Stimulated activated CD4-positive, alpha-beta T cell treated with anti-CD3 and anti-CD28 coated beads, Interleukin-4, amount 100 ng/mL, for 24 hours (primary cell): ENCODE results near the gene NAIF1.
A peak's percentile ranks its signal among the peaks of the same experiment; 100 is the strongest.
"Not testable (repeated sequence)": the region's sequence is repeated elsewhere in the genome, so short reads cannot be mapped to it uniquely, and the experiment has no call there.

Experiments used
- DNase-seq: peaks from one replicate; pipeline ENCODE4 v3.0.0-alpha.2; 2020

Gene NAIF1, protein sequence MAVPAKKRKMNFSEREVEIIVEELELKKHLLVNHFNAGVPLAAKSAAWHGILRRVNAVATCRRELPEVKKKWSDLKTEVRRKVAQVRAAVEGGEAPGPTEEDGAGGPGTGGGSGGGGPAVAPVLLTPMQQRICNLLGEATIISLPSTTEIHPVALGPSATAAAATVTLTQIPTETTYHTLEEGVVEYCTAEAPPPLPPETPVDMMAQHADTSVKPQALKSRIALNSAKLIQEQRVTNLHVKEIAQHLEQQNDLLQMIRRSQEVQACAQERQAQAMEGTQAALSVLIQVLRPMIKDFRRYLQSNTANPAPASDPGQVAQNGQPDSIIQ

DNA sequence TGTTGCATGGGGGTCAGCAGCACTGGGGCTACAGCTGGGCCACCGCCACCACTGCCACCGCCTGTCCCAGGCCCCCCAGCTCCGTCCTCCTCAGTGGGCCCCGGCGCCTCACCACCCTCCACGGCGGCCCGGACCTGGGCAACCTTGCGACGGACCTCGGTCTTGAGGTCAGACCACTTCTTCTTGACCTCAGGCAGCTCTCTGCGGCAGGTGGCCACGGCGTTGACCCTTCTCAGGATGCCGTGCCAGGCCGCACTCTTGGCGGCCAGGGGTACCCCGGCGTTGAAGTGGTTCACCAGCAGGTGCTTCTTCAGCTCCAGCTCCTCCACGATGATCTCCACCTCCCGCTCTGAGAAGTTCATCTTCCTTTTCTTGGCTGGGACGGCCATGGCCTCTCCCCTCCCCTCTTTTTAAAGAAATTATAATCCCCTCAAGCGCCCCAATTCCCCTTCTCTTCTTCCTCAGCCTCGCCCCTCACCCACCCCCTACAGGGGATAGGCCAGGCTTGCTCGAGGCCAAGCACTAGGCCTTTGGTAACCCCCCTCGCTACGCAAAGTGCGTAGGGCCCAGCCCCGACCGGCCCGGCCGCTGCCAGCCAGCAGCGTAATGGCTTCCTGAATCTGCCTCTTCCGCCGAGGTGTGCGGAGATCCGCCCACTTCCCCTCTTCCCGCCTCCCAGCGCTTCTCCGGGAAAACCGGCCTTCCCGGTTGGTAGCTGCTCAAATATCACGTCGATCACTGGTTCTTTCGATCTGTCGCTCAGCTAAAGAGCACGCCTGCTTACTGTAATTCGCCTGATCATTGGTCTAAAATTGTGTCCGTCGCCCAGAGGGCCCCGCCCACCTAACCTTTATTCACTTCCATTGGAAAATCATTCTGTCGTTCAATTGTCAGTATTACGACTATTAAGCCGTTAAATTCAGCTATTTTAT is at the start of gene NAIF1:
Gene NAIF1 (minus strand): TSS at position 608 of the 932 bp plus-strand sequence. CDS start 219 bp downstream, at position 389.
- DNase-seq: peak; percentile 97

DNA sequence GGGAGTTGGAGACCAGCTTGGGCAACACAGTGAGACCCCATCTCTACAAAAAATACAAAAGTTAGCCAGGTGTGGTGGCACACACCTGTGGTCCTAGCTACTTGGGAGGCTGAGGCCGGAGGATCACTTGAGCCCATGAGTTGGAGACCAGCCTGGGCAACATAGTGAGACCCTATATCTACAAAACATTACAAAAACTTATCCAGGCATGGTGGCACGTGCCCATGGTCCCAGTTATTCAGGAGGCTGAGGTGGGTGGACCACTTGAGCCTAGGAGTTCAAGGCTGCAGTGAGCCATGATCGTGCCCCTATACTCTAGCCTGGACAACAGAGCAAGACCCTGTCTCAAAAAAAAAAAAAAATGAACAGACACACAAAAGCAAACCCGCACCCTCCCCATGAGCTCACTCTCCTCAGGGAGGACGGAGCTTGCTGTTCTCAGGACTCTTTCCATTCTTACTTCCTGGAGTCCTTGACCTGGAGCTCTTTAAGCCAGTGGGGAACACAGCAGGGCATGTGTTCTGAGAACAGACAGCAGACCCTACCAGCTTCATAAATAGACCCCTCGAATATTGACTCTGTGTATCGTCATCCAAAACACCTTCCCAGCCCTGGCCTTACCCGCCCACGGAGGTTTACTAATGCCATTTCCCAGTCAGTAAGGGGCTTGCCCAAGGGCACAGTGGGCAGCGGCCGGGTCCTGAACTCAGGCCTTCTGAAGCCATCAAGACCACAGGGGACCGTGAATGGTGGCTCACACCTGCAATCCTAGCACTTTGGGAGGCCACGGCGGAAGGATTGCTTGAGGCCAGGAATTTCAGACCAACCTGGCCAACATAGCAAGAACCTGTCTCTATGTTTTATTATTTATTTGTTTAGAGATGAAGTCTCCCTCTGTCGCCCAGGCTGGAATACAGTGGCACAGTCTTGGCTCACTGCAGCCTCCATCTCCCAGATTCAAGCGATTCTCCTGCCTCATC is 49.3 kb upstream of the NAIF1 start:
- DNase-seq: no peak

GRCh38 chr9:128115187-128116103 is 48.3 kb upstream of the NAIF1 start:
- DNase-seq: no peak

DNA sequence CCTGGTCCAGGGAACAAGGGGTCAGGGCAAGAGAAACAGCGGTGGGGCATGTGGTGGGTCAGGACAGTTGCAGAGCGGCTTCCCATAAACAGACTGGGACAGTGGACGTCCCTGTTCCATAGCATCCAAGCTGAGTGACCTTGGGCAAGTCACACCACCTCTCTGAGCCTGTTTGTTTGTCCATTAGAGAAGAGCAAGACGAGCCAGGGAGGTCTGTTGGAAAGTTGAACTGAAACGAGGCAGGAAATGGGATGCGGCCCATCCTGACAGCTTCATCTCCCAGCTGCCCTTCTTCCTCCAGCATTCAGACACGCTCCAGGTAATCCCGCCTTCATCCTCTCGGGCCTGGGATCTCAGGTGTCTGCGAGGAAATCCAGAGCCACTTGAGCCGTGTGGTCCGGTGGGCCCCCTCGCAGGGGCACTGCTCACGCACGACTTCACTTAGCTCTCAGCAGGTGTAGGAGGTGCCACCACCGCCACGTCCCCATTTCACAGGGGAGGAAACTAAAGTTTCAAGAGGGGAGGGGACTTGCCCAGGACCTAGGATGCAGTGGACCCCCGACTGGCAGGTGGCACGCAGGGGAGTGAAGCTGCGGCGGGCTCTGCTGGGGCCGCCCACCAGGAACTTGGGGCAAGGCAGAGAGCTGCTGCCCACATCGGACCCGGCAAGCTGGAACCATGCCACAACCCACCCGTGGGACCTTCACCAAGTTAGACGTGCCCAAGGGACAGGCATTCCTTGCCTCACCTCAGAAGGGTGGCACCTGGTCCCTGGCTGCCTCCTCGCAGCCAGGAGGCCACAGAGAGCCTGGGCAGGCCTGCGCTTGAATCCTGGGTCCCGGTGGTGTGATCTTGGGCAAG is 47.4 kb upstream of the NAIF1 start:
- no peak for DNase-seq

- no peak for DNase-seq
Measured at GRCh38 chr9:128113526-128114325, 46.6 kb upstream of the NAIF1 start.

DNA sequence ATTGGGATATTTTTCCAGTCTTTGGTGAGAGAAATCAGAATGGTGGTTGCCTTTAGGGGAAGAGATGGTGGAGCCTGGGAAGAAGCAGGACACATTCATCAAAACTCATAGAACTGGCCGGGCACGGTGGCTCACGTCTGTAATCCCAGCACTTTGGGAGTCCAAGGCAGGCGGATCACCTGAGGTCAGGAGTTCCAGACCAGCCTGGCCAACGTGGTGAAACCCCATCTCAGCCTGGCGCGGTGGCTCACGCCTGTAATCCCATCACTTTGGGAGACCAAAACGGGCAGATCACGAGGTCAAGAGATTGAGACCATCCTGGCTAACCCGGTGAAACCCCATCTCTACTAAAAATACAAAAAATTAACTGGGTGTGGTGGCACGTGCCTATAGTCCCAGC is 44.6 kb upstream of the NAIF1 start:
- not testable (repeated sequence) for DNase-seq

DNA sequence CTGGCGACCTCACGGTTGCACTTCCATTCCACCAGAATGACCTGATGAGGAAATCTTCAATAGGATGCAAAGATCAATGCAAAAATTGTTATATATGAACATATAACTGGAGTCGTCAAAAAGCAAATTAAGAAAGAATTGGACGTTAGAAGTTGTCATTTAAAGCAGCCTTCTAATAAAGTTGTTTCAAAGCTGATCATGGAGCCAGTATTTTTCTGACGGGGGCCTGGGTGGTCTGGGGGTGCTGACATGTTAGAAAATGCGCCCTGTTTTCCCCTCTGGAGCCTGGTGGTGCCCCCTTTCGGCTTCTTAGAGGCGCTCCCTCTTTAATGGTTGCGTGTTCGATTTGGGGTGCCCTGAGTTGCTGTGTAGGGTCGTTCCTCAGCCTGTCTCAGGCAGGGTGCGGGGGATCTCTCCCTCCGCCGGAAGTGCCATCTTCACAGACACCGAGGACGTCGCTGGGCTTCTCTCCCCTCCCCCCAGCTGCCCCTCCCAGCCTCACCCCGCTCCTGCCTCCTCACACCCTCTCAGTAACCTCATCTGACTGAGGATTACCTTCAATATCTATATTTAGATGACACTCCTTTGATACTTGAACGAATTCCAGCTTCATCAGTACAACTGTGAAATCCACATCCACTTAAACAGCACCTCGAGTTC is 42.1 kb upstream of the NAIF1 start:
- DNase-seq: no peak

DNA sequence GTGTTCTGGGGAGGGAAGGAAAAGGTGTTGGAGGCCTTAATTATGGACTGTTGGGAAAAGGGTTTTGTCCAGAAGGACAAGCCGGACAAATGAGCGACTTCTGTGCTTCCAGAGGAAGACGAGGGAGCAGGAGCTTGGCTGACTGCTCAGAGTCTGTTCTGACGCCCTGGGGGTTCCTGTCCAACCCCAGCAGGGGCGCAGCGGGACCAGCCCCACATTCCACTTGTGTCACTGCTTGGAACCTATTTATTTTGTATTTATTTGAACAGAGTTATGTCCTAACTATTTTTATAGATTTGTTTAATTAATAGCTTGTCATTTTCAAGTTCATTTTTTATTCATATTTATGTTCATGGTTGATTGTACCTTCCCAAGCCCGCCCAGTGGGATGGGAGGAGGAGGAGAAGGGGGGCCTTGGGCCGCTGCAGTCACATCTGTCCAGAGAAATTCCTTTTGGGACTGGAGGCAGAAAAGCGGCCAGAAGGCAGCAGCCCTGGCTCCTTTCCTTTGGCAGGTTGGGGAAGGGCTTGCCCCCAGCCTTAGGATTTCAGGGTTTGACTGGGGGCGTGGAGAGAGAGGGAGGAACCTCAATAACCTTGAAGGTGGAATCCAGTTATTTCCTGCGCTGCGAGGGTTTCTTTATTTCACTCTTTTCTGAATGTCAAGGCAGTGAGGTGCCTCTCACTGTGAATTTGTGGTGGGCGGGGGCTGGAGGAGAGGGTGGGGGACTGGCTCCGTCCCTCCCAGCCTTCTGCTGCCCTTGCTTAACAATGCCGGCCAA is 41.3 kb upstream of the NAIF1 start:
- DNase-seq: no peak

- no peak for DNase-seq
Measured at GRCh38 chr9:128107468-128108268, 40.5 kb upstream of the NAIF1 start.

- DNase-seq: no peak
Measured at GRCh38 chr9:128106940-128107467, 39.9 kb upstream of the NAIF1 start.

DNA sequence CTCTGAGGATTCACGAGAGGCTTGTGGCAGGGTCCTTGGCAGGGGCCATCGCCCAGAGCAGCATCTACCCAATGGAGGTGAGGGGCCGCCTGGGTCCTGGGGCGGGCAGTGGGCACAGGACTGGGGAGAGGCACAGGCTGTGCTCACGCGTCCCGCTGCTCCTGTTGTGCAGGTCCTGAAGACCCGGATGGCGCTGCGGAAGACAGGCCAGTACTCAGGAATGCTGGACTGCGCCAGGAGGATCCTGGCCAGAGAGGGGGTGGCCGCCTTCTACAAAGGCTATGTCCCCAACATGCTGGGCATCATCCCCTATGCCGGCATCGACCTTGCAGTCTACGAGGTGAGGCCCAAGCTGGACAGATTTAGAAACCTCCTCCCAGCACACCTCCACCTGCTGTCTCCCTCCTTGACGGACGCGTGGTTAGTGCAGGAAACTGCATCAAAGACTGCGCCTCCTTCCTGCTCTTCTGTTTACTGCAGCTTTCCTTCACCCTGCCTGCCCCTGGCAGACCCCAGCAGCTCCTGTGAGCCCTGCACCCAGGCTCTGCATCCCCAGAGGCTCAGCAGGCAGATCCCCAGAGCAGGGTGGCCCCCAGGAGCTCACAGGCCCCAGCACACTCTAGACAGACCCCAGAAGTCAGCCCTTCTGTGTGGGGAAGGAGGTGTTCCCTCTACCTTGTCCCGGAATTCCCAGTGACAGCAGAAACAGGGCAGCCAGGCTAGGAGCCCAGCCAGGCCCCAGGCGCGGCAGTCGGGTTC is 39.2 kb upstream of the NAIF1 start:
- no peak for DNase-seq

- no peak for DNase-seq
Measured at GRCh38 chr9:128105538-128106175, 38.5 kb upstream of the NAIF1 start.

DNA sequence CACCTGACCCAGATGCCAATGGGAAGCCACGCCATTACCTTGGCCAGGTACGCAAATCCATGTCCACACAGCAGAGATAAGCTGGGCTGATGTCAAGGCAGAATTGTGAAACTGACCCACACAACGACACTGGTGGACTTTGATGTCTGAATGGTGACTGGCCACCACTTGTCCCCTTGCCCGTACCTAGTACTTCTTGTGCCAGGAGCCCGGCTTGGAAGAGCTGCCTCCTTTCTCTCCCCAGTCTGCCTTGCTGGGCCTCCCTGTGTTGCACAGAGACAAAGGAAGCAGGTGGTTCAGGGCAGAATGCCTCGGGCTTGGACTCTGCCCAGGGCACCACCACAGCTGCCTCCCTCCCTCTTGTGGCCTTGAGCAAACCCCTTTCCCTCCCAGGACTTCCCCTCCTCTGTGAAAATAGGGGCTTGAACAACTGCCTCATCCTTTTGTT is 37.1 kb upstream of the NAIF1 start:
- DNase-seq: no peak

GRCh38 chr9:128103589-128103962 is 36.5 kb upstream of the NAIF1 start:
- peak; percentile 39 for DNase-seq

DNA sequence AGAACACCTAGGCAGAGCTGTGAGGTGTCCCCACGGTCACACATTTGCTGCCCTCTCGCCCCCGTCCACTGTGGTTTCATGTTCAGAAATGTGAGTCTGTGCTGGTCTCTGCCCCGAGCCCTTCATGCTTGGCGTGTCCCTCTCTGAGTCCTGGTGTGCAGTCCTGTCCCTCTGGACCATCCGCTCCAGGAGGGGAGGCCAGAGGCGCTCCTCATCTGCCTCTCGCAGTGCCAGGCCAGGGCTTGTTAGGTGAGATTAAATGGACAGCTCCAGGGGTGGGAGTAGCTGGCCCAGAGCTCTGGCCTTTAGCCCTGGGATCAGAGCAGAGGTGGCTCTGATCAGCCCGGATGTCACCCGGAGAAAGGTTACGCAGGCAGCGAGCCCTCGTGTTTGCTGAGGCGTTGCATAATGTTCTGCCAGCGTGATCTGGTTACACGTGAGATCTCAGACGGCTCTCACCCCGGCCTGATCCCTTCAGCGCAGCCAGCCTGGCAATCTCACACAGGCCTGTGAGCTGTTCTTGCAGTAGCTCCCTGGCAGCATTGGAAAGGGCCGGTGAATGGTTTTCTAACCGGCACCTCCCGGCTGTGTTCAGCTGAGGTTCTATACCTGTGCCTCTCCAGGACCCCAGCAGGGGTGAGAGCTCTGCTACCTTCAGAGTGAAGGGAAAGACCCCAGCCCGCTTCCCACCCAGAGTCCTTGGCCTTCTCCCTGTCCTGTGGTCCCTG is 35.9 kb upstream of the NAIF1 start:
- no peak for DNase-seq
